Muscle of back (tissue), 11 donors: ENCODE results near the gene ASGR2. TPM values are rescaled to one million over a fixed set of nuclear protein-coding genes. Genes with fewer than 3 reads are reported as not detected.

Experiments
- DNase-seq, 3 donors: peaks; one replicate each; pipeline versions ENCODE4 v3.0.0 to v3.0.0-alpha.2; 2013
- polyA plus RNA-seq, 10 donors: library from polyadenylated mRNA; unstranded; fragments of 120-200 nt; gene quantifications; one replicate each; pipeline ENCODE4 v1.2.1, GENCODE V29; 2013; ENCODE audit not compliant: insufficient read length in 10 of 10

ASGR2 gene
- polyA plus RNA-seq, 10 donors: 0.15 to 0.40 (median 0.34) TPM; not detected in 1

DNA sequence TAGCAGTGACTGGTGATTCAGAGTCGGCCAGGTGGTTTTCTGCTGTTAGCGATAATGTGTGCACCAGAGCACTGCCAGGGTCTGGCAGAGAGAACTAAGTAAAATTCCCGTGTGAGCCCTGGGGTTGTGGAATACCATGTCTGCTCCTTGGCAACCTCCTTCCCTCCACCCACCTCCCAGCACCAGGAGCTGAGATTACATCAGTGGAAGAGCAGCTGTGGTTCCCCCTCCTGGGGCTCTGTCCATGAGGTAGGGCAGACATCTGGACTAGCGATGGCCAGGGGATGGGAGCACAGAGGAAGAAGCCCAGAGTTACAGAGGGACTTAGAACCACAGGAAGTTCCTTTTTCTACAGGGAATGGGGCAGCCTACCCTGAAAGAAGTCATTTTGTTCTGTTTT is 50.4 kb downstream of the ASGR2 start:
- no peak for DNase-seq

DNA sequence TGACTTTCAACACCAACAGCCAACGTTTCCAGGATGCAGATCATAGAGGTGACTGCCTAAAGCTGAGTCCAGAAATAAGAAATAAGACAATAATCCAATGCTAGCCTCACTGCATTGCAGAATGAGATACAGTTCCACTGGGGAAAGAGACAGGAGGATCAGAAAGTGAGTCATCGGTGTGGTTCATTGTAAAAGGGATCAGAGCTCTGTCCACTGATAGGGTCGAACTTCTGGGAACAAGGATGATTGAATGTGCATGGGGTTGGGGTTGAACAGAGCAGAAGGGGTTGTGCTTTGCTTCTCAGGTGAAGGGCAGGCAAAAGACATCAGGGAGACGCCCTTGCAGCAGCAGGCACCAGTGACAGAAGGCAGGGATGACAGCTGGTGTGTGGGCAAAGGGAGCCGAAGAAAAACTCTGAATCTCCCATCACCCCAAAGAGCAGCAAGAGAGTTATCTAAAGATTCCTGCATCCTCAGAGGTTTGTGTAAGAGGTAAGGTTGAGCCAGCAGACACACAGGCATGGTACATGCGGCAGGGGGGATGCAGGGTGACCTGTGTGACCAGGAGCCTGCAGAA is 51.0 kb downstream of the ASGR2 start:
- no peak for DNase-seq

GRCh38 chr17:7060165-7060891 is 54.3 kb downstream of the ASGR2 start:
- DNase-seq: no peak

GRCh38 chr17:7058831-7059447 is 55.7 kb downstream of the ASGR2 start:
- no peak for DNase-seq

DNA sequence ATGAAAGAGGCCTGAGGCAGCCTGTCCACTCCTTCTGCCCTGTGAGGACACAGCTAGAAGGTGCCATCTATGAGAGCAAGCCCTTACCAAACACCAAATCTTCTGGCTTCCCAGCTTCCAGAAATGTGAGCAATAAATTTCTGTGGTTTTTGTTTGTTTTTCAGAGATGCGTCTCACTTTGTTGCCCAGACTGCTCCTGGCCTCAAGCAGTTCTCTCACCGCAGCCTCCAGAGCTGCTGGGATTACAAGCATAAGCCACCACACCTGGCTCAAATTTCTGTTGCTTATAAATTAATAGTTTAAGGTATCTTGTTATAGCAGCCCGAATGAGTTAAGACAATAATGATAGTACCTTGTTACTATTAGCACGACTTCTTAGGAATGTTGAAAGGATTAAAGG is 58.2 kb downstream of the ASGR2 start:
- no peak for DNase-seq

Other genes starting within 250 kb of the ASGR2 start
- gene ALOX12, start 118.8 kb downstream of the ASGR2 start, polyA plus RNA-seq: 1 to 10 TPM in 7 of 10 donors, under 1 TPM in 3; 0.77 to 1.4 (median 1.1) TPM
- gene RNASEK, start 102.2 kb downstream of the ASGR2 start, polyA plus RNA-seq: 100 to 1,000 TPM; 101 to 126 (median 111) TPM
- 10 to 100 TPM; 15.5 to 25.4 (median 19.1) TPM for gene BCL6B, start 91.8 kb downstream of the ASGR2 start, polyA plus RNA-seq
- gene SLC16A13, start 78.8 kb downstream of the ASGR2 start, polyA plus RNA-seq: 1 to 10 TPM in 8 of 10 donors, under 1 TPM in 2; 0.62 to 2.4 (median 1.3) TPM
- under 1 TPM in 9 of 10 donors, not detected in 1; 0.11 to 0.48 (median 0.17) TPM for gene SLC16A11, start 70.7 kb downstream of the ASGR2 start, polyA plus RNA-seq
- gene CLEC10A, start 34.6 kb downstream of the ASGR2 start, polyA plus RNA-seq: 1 to 10 TPM; 1.1 to 3.5 (median 1.7) TPM
- 1 to 10 TPM; 1.6 to 6.5 (median 2.3) TPM for gene ASGR1, start 64.5 kb upstream of the ASGR2 start, polyA plus RNA-seq
- gene DLG4, start 105.0 kb upstream of the ASGR2 start, polyA plus RNA-seq: 10 to 100 TPM; 15.3 to 31.0 (median 21.1) TPM
- gene ACADVL, start 105.1 kb upstream of the ASGR2 start, polyA plus RNA-seq: 100 to 1,000 TPM; 178 to 376 (median 256) TPM
- 10 to 100 TPM; 24.5 to 40.5 (median 34.9) TPM for gene DVL2, start 119.7 kb upstream of the ASGR2 start, polyA plus RNA-seq
- gene PHF23, start 124.6 kb upstream of the ASGR2 start, polyA plus RNA-seq: 10 to 100 TPM; 28.1 to 46.1 (median 34.4) TPM
- gene GABARAP, start 127.6 kb upstream of the ASGR2 start, polyA plus RNA-seq: 100 to 1,000 TPM; 271 to 406 (median 306) TPM
- gene CTDNEP1, start 136.9 kb upstream of the ASGR2 start, polyA plus RNA-seq: 100 to 1,000 TPM; 153 to 190 (median 180) TPM
- gene ELP5, start 137.4 kb upstream of the ASGR2 start, polyA plus RNA-seq: 10 to 100 TPM; 31.9 to 64.8 (median 35.7) TPM
- gene CLDN7, start 147.7 kb upstream of the ASGR2 start, polyA plus RNA-seq: 1 to 10 TPM in 5 of 10 donors, under 1 TPM in 5; 0.47 to 3.0 (median 1.1) TPM
- 10 to 100 TPM in 9 of 10 donors, 1 to 10 TPM in 1; 7.7 to 32.4 (median 26.1) TPM for gene SLC2A4, start 166.9 kb upstream of the ASGR2 start, polyA plus RNA-seq
- 1 to 10 TPM; 1.2 to 4.2 (median 1.9) TPM for gene YBX2, start 179.8 kb upstream of the ASGR2 start, polyA plus RNA-seq
- gene EIF5A, start 192.8 kb upstream of the ASGR2 start, polyA plus RNA-seq: 100 to 1,000 TPM; 225 to 344 (median 294) TPM
- 10 to 100 TPM; 49.3 to 70.2 (median 58.7) TPM for gene GPS2, start 200.5 kb upstream of the ASGR2 start, polyA plus RNA-seq
- 10 to 100 TPM; 13.6 to 20.6 (median 18.6) TPM for gene NEURL4, start 214.5 kb upstream of the ASGR2 start, polyA plus RNA-seq
- 10 to 100 TPM in 2 of 10 donors, 1 to 10 TPM in 8; 5.3 to 19.6 (median 8.5) TPM for gene ACAP1, start 221.7 kb upstream of the ASGR2 start, polyA plus RNA-seq
- 10 to 100 TPM in 1 of 10 donors, 1 to 10 TPM in 9; 5.8 to 10.3 (median 7.5) TPM for gene KCTD11, start 237.3 kb upstream of the ASGR2 start, polyA plus RNA-seq
- not detected for gene TMEM95, start 240.3 kb upstream of the ASGR2 start, polyA plus RNA-seq